Measurements from ENCODE around the gene DTD1.

Gene DTD1

GRCh38 chr20:18813483-18813882 lies 225.6 kb downstream of the DTD1 start, which contains the start of gene SCP2D1:
SCP2D1 (plus strand) TSS chr20:18813783; CDS start chr20:18813816, 33 bp downstream.
- TF ChIP-seq ZNF202 (tag by site-specific recombination; IDR thresholded peaks at IDR 0.05; ENCODE audit: borderline replicate concordance): no peak
- Histone ChIP-seq H3K27ac (ENCODE audit: extremely low read depth, low read depth, low read length) (no peak within 1 kb of the TSS), H3K9me3 (ENCODE audit: control insufficient read depth, insufficient read depth, low read depth, low read length) (no peaks in the 10 kb centered on the region), H3K4me3 (ENCODE audit: low read depth, low read length) (no peak within 1 kb of the TSS), H3K36me3 (ENCODE audit: control insufficient read depth in 2 of 2, insufficient read depth in 1 of 2, low read length in 2 of 2) (no peaks in the 10 kb centered on the region), H3K4me1 (ENCODE audit: control insufficient read depth, insufficient read depth, low read length) (no peaks in the 10 kb centered on the region)
- POLR2A ChIA-PET: no interaction called here
- CTCF ChIA-PET: interaction anchor here (1.2 kb wide), 1 partner anchor 181 kb away, joined by 3 read pairs; no protein-coding TSS in a partner anchor

GRCh38 chr20:18815194-18815942 lies 227.5 kb downstream of the DTD1 start:
- ChIA-PET POLR2A (no interaction called here), CTCF (no interaction called here)
- Histone ChIP-seq H3K36me3 (ENCODE audit: control insufficient read depth in 2 of 2, insufficient read depth in 1 of 2, low read length in 2 of 2) (no peaks in the 10 kb centered on the region), H3K27ac (ENCODE audit: extremely low read depth, low read depth, low read length) (no peak overlapping the region), H3K4me3 (ENCODE audit: low read depth, low read length) (no peak overlapping the region), H3K9me3 (ENCODE audit: control insufficient read depth, insufficient read depth, low read depth, low read length) (no peaks in the 10 kb centered on the region), H3K4me1 (ENCODE audit: control insufficient read depth, insufficient read depth, low read length) (no peaks in the 10 kb centered on the region)
- TF ChIP-seq ZNF146 (tag by site-specific recombination; IDR thresholded peaks at IDR 0.05): peak; percentile 81
- no peak for TF ChIP-seq ZNF621 (tag by site-specific recombination; IDR thresholded peaks at IDR 0.05)
- TF ChIP-seq ZNF24 (tag by site-specific recombination; IDR thresholded peaks at IDR 0.05): peak; percentile 70

All from HEK293 (cell line).